ENCODE data around the gene PCYT1B.
"Not testable (repeated sequence)": the region's sequence is repeated elsewhere in the genome, so short reads cannot be mapped to it uniquely, and the experiment has no call there.

PCYT1B gene

GRCh38 chrX:24643116-24643515 is 4.0 kb downstream of the PCYT1B start:
- no peak for DNase-seq

- no peak for DNase-seq
Observed at GRCh38 chrX:24629701-24630100, 17.4 kb downstream of the PCYT1B start.

- peak; percentile 65 for DNase-seq
Observed at GRCh38 chrX:24619647-24620046, 27.5 kb downstream of the PCYT1B start.

GRCh38 chrX:24610516-24610915 is 36.6 kb downstream of the PCYT1B start:
- no peak for DNase-seq

- no peak for DNase-seq
Observed at GRCh38 chrX:24607616-24608015, 39.5 kb downstream of the PCYT1B start.

GRCh38 chrX:24605941-24606340 is 41.2 kb downstream of the PCYT1B start:
- DNase-seq = not testable (repeated sequence)

- DNase-seq = no peak
Observed at GRCh38 chrX:24603191-24603590, 44.0 kb downstream of the PCYT1B start.

GRCh38 chrX:24601858-24602257 is 45.3 kb downstream of the PCYT1B start:
- no peak for DNase-seq

- DNase-seq = no peak
Observed at GRCh38 chrX:24594501-24594900, 52.6 kb downstream of the PCYT1B start.

GRCh38 chrX:24590111-24590510 is 57.0 kb downstream of the PCYT1B start:
- DNase-seq = no peak

GRCh38 chrX:24577091-24577490 is 70.1 kb downstream of the PCYT1B start:
- no peak for DNase-seq

GRCh38 chrX:24575496-24575895 is 71.7 kb downstream of the PCYT1B start:
- DNase-seq = no peak

- no peak for DNase-seq
Observed at GRCh38 chrX:24574743-24575142, 72.4 kb downstream of the PCYT1B start.

- DNase-seq = no peak
Observed at GRCh38 chrX:24567169-24567568, 80.0 kb downstream of the PCYT1B start.

- DNase-seq = no peak
Observed at GRCh38 chrX:24566240-24566639, 80.9 kb downstream of the PCYT1B start.

- DNase-seq = no peak
Observed at GRCh38 chrX:24563291-24564010, 83.7 kb downstream of the PCYT1B start.

GRCh38 chrX:24561121-24561520 is 86.0 kb downstream of the PCYT1B start:
- DNase-seq = no peak

- DNase-seq = no peak
Observed at GRCh38 chrX:24553011-24553410, 94.1 kb downstream of the PCYT1B start.

- no peak for DNase-seq
Observed at GRCh38 chrX:24550166-24550565, 97.0 kb downstream of the PCYT1B start.

GRCh38 chrX:24547961-24548360 is 99.2 kb downstream of the PCYT1B start:
- no peak for DNase-seq

GRCh38 chrX:24542756-24543155 is 104.4 kb downstream of the PCYT1B start:
- DNase-seq = no peak

GRCh38 chrX:24536551-24536950 is 110.6 kb downstream of the PCYT1B start:
- DNase-seq = no peak

GRCh38 chrX:24528605-24529004 is 118.5 kb downstream of the PCYT1B start:
- DNase-seq = no peak

- no peak for DNase-seq
Observed at GRCh38 chrX:24526616-24527015, 120.5 kb downstream of the PCYT1B start.

GRCh38 chrX:24525455-24525854 is 121.7 kb downstream of the PCYT1B start:
- DNase-seq = no peak

All from islet precursor cell (in vitro differentiated cells).